HG02571 (cell line): Measurements from ENCODE around the gene CBX8.
A peak's percentile ranks its signal among the peaks of the same experiment; 100 is the strongest.

Source experiments
- ATAC-seq: cut with Tn5 transposase; IDR thresholded peaks from one replicate; pipeline ENCODE4 v1.9.1; 2021; ENCODE audit warnings: mild to moderate bottlenecking, moderate library complexity; ENCODE audit not compliant: unreplicated experiment

The CBX8 gene

GRCh38 chr17:79796763-79797491, at the start of gene CBX8:
CBX8 (minus strand) TSS chr17:79797077; CDS start chr17:79796998, 79 bp downstream.
- ATAC-seq: peak; percentile 81

GRCh38 chr17:79845601-79845949, 48.7 kb upstream of the CBX8 start:
- no peak for ATAC-seq

GRCh38 chr17:79844869-79845600, 48.2 kb upstream of the CBX8 start:
- ATAC-seq: no peak

GRCh38 chr17:79843816-79844800, 47.2 kb upstream of the CBX8 start:
- ATAC-seq: no peak

GRCh38 chr17:79843474-79843815, 46.6 kb upstream of the CBX8 start:
- no peak for ATAC-seq

- ATAC-seq: no peak
These were observed 46.0 kb upstream of the CBX8 start for GRCh38 chr17:79842656-79843473.

GRCh38 chr17:79842136-79842655, 45.3 kb upstream of the CBX8 start:
- no peak for ATAC-seq

GRCh38 chr17:79841369-79842135, 44.7 kb upstream of the CBX8 start:
- no peak for ATAC-seq

- no peak for ATAC-seq
These were observed 44.1 kb upstream of the CBX8 start for GRCh38 chr17:79840989-79841286.

- no peak for ATAC-seq
These were observed 43.6 kb upstream of the CBX8 start for GRCh38 chr17:79840269-79840988.

- ATAC-seq: peak; percentile 49
These were observed 42.7 kb upstream of the CBX8 start, which contains the start of gene CBX4 for GRCh38 chr17:79839356-79840268. CBX4 (minus strand) TSS chr17:79839440; CDS start chr17:79839251, 189 bp downstream.

- ATAC-seq: peak; percentile 9
These were observed 41.8 kb upstream of the CBX8 start for GRCh38 chr17:79838522-79839274.

GRCh38 chr17:79837888-79838521, 41.1 kb upstream of the CBX8 start:
- ATAC-seq: no peak

GRCh38 chr17:79836972-79837887, 40.4 kb upstream of the CBX8 start:
- no peak for ATAC-seq

GRCh38 chr17:79836510-79836971, 39.7 kb upstream of the CBX8 start:
- no peak for ATAC-seq
